NT2/D1 (cell line): ENCODE data around the gene NPTXR.

Source experiments
- DNase-seq: peaks from one replicate; pipeline ENCODE4 v3.0.0-alpha.2; 2011; ENCODE audit warnings: low read depth, low spot score
- H3K27me3 ChIP-seq: 2 replicates; pipeline ENCODE4 v1.6.0; 2011; ENCODE audit warnings: mild to moderate bottlenecking; ENCODE audit not compliant: insufficient read length, insufficient read depth
- H3K36me3 ChIP-seq: 2 replicates; pipeline ENCODE4 v1.6.1; 2011; ENCODE audit warnings: mild to moderate bottlenecking, low read length, mixed read lengths; ENCODE audit not compliant: insufficient read depth, insufficient read length
- H3K4me1 ChIP-seq: 2 replicates; pipeline ENCODE4 v1.5.1; 2011; ENCODE audit not compliant: insufficient read depth, insufficient read length
- H3K4me3 ChIP-seq: 2 replicates; pipeline ENCODE4 v1.5.1; 2011; ENCODE audit warnings: low read depth; ENCODE audit not compliant: insufficient read length
- H3K9ac ChIP-seq: 2 replicates; pipeline ENCODE4 v1.6.0; 2011; ENCODE audit warnings: low read depth; ENCODE audit not compliant: insufficient read length
- H3K9me3 ChIP-seq: 2 replicates; pipeline ENCODE4 v1.5.1; 2011; ENCODE audit warnings: mild to moderate bottlenecking, low read length; ENCODE audit not compliant: insufficient read depth
- SUZ12 ChIP-seq: IDR thresholded peaks from 2 replicates; pipeline ENCODE4 v1.6.1; 2011; ENCODE audit not compliant: insufficient read length, insufficient read depth; ENCODE audit errors: extremely low read depth
- YY1 ChIP-seq: IDR thresholded peaks from 2 replicates; pipeline ENCODE4 v1.6.1; 2011; ENCODE audit not compliant: insufficient read length, insufficient read depth
- ZNF274 ChIP-seq: IDR thresholded peaks from 2 replicates; pipeline ENCODE4 v1.6.1; 2011; ENCODE audit warnings: mild to moderate bottlenecking, low read depth, low read length

NPTXR gene

DNA sequence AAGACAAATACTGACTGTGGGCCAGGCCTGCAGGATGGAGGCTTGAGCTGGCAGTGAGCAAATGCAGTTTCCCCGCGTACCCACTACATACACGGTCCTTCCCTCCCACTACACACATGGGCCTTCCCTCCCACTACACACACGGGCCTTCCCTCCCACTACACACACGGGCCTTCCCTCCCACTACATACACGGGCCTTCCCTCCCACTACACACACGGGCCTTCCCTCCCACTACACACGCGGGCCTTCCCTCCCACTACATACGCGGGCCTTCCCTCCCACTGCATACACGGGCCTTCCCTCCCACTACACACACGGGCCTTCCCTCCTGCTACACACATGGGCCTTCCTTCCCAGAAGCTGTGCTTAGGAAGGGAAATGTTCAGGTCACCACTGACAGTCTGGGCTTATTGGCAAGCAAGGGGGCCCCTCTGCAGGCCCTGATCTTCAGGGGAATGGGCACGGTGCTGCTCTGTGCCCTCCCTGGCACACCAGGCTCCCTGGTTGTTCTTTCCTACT, 60.7 kb downstream of the NPTXR start:
- no peak for DNase-seq
- Histone ChIP-seq H3K4me3 (no peak overlapping the region), H3K27me3 (no peaks in the 10 kb centered on the region), H3K9ac (no peak overlapping the region), H3K4me1 (peaks cover 3% of the 10 kb centered on the region), H3K9me3 (no peaks in the 10 kb centered on the region), H3K36me3 (peaks cover 29% of the 10 kb centered on the region)
- no peak for TF ChIP-seq YY1
- TF ChIP-seq SUZ12: no peak
- no peak for TF ChIP-seq ZNF274

DNA sequence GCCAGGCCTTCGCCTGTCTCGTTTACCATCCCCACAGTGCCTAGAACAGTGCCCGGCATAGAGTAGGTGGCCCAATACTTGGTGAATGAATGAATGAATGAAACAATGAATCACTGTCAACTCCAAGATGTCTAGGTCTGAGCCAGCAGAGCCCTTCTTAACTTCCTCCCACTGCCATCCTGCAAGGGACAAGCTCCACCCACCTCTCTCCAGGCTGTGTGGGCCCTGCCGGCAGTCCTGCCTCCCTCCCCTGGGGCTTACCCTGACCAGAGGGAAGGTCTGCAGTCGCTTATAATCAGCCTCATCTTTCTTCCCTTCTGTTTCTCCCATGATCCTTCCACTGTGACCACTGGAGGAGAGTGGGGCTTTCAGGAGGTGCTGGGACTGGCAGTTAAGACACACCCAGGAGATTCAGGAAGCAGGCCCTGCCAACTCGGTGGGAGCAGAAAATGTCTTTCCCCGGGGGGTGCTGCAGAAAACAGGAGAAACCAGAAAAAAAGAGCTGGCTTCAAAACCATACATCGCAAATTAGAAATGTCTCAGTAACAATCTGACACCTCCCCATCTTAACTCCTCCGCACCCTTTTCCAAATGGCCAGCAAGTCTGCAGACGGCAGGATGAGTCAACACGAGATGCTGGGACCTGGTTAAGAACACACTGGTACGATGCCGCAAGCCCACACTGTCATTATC, 61.3 kb downstream of the NPTXR start:
- H3K27me3 ChIP-seq: no peaks in the 10 kb centered on the region
- DNase-seq: no peak
- H3K4me3 ChIP-seq: no peak overlapping the region
- TF ChIP-seq SUZ12: no peak
- peaks cover 26% of the 10 kb centered on the region for H3K36me3 ChIP-seq
- H3K9ac ChIP-seq: no peak overlapping the region
- peaks cover 3% of the 10 kb centered on the region for H3K4me1 ChIP-seq
- H3K9me3 ChIP-seq: no peaks in the 10 kb centered on the region

DNA sequence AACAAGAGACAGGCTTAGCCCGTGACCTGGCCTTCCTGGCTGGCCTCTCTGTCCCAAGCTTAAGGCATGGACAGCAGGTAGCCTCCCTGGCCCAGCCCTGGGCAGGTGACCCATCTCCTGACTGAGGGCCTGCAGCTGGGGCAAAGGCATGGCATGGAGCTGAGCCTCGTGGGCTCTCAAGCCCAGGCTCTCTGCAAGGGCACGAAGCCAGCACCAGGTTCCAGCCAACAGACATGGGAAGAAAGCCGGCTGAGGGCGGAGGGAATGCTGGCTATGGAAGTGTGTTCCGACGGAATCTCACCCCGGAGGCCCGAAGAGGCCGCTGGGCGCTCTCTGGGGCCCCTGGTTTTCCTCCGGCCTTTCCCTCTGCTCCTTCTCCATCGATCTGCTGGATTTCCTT, 62.8 kb downstream of the NPTXR start:
- H3K9ac ChIP-seq: no peak overlapping the region
- no peaks in the 10 kb centered on the region for H3K9me3 ChIP-seq
- no peaks in the 10 kb centered on the region for H3K27me3 ChIP-seq
- no peak overlapping the region for H3K4me3 ChIP-seq
- H3K36me3 ChIP-seq: peaks cover 25% of the 10 kb centered on the region
- H3K4me1 ChIP-seq: peaks cover 4% of the 10 kb centered on the region
- DNase-seq: no peak
- TF ChIP-seq SUZ12 (no peak), ZNF274 (no peak), YY1 (no peak)

DNA sequence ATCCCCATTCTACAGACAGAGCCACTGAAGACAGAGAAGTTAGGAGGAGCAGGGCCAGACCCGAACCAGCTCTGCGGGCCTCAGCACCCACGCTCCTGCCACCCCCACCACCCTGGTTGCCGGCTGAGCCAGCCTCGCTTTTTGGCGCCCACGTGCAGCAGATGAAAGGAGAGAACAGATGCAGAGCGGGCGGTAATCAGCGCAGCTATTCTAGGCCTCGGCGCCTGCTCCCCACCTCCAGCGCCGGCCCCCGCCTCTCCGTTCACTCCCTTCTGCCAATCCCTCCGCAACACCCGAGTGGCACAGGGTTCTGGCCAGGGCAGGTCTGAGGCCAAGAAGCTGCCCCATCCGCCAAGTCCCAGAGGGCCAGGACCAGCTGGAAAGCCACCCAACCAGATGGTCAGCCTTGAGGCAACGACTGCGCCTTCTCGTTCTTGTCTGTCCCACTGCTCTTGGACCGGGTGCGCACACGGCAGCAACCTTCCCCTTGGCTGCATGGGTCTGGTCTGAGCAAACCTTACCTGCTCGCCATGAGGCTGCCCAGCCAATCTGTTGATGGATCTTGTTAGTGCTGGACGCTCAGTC, 66.6 kb downstream of the NPTXR start:
- Histone ChIP-seq H3K9me3 (no peaks in the 10 kb centered on the region), H3K9ac (no peak overlapping the region), H3K36me3 (peaks cover 25% of the 10 kb centered on the region), H3K4me1 (peaks cover 13% of the 10 kb centered on the region), H3K27me3 (no peaks in the 10 kb centered on the region), H3K4me3 (no peak overlapping the region)
- TF ChIP-seq SUZ12 (no peak), YY1 (no peak), ZNF274 (no peak)
- DNase-seq: no peak

DNA sequence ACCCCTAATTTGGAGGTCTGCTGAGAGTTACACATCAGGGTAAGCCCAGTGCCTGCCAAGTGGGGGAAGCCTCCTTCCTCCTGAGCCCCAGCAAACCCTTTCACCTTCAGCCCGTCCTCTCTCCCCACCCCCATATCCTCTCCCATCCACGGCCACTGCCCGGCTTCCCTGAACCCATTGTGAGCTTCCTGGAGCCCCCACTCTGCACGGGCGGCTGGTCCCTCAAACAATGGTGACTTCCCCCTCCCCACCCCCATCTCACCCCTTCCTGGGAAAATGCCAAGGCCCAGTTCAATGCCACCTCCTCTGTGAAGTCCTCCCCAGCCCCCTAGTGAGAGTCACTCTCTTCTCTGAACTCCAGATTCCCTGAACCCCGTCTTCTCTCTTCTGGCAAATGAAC, 67.7 kb downstream of the NPTXR start:
- peaks cover 13% of the 10 kb centered on the region for H3K4me1 ChIP-seq
- H3K36me3 ChIP-seq: peaks cover 19% of the 10 kb centered on the region
- no peak overlapping the region for H3K9ac ChIP-seq
- no peak overlapping the region for H3K4me3 ChIP-seq
- no peaks in the 10 kb centered on the region for H3K27me3 ChIP-seq
- no peak for DNase-seq
- no peaks in the 10 kb centered on the region for H3K9me3 ChIP-seq
- no peak for TF ChIP-seq ZNF274
- no peak for TF ChIP-seq SUZ12
- no peak for TF ChIP-seq YY1

DNA sequence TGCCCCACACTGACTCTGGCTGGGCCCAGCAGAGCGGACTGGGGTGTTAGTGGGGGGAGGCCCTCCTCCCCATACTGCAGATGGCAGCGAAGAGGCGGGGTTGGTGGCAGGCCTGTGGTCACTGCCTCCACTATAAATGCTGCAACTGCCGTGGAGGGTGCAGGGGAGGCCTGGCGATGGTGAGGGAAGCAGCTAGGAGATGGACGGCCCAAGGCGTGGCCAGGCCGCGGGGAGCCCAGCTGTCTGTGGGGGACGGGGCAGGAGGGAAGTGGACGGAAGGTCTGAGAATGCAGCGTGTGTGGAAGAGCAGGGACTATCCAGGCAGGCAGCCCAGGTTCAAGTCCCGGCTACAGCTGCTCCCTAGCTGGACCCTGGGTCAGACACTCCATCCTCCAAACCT, 68.2 kb downstream of the NPTXR start:
- peaks cover 13% of the 10 kb centered on the region for H3K4me1 ChIP-seq
- TF ChIP-seq ZNF274 (no peak), SUZ12 (no peak), YY1 (no peak)
- H3K36me3 ChIP-seq: peaks cover 14% of the 10 kb centered on the region
- no peak overlapping the region for H3K4me3 ChIP-seq
- H3K9me3 ChIP-seq: no peaks in the 10 kb centered on the region
- DNase-seq: no peak
- no peaks in the 10 kb centered on the region for H3K27me3 ChIP-seq
- H3K9ac ChIP-seq: no peak overlapping the region

DNA sequence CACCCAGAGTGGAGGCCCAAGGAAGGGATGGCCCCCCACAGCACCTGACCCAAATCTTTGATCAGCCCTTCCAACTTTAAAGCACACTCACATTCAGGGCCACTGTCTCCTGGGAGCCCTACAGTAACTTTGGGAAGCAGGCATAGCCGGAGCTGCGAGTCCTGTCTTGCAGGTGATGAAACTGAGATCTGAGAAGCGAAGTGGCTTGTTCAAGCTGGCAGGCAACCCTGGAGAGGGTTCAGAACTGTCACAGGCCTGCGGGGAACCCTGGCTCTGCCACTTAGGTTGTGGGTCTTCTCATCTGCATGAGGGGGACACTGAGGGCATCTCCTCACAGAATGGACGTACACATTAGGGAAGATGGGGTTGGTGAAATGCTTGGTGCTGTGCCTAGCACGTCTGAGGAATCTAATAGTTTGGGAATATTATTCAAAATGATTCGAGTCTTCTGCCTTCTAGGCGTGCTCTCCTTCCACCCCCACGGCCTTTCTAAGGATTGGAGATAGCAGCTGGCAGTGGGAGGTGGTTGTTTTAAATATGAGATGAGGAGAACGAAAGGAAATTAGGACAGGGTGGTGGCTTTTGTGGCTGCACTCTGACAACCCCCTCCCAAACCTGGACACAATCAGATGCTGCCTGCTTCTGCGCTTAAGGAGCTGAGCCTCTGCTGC, 69.2 kb downstream of the NPTXR start:
- Histone ChIP-seq H3K4me3 (no peak overlapping the region), H3K36me3 (peaks cover 4% of the 10 kb centered on the region), H3K9me3 (no peaks in the 10 kb centered on the region), H3K9ac (no peak overlapping the region), H3K27me3 (no peaks in the 10 kb centered on the region), H3K4me1 (peaks cover 13% of the 10 kb centered on the region)
- no peak for DNase-seq
- TF ChIP-seq YY1: no peak
- no peak for TF ChIP-seq ZNF274
- TF ChIP-seq SUZ12: no peak
